ENCODE data around the gene ARHGAP31.
A peak's percentile ranks its signal among the peaks of the same experiment; 100 is the strongest.

ARHGAP31 gene

GRCh38 chr3:119437691-119438258 is 143.6 kb downstream of the ARHGAP31 start:
- DNase-seq (ENCODE audit: low read depth in 2 of 2), result no peak

- DNase-seq (ENCODE audit: low read depth in 2 of 2), result no peak
Observed at GRCh38 chr3:119443179-119443578, 149.0 kb downstream of the ARHGAP31 start.

GRCh38 chr3:119444590-119444989 is 150.4 kb downstream of the ARHGAP31 start:
- DNase-seq (ENCODE audit: low read depth in 2 of 2), result no peak

- no peak for DNase-seq (ENCODE audit: low read depth in 2 of 2)
Observed at GRCh38 chr3:119453822-119454221, 159.6 kb downstream of the ARHGAP31 start.

DNA sequence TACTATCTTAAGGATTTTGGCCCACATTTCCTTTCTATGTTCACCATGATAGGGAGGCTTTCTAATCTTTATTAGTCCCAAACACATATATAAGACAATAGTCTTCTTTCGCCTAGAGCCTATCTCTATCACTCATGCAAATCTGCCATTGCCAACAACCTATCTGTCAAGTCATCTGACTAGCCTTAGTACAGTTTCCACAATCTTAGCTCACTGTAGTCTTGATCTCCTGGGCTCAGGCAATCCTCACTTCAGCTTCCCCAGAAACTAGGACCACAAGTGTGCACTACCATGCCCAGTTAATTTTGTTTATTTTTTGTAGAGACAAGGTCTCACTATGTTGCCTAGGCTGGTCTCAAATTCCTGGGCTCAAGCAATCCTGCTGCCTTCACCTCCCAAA is 162.3 kb downstream of the ARHGAP31 start:
- no peak for DNase-seq (ENCODE audit: low read depth in 2 of 2)

GRCh38 chr3:119457246-119457645 is 163.1 kb downstream of the ARHGAP31 start:
- no peak for DNase-seq (ENCODE audit: low read depth in 2 of 2)

DNA sequence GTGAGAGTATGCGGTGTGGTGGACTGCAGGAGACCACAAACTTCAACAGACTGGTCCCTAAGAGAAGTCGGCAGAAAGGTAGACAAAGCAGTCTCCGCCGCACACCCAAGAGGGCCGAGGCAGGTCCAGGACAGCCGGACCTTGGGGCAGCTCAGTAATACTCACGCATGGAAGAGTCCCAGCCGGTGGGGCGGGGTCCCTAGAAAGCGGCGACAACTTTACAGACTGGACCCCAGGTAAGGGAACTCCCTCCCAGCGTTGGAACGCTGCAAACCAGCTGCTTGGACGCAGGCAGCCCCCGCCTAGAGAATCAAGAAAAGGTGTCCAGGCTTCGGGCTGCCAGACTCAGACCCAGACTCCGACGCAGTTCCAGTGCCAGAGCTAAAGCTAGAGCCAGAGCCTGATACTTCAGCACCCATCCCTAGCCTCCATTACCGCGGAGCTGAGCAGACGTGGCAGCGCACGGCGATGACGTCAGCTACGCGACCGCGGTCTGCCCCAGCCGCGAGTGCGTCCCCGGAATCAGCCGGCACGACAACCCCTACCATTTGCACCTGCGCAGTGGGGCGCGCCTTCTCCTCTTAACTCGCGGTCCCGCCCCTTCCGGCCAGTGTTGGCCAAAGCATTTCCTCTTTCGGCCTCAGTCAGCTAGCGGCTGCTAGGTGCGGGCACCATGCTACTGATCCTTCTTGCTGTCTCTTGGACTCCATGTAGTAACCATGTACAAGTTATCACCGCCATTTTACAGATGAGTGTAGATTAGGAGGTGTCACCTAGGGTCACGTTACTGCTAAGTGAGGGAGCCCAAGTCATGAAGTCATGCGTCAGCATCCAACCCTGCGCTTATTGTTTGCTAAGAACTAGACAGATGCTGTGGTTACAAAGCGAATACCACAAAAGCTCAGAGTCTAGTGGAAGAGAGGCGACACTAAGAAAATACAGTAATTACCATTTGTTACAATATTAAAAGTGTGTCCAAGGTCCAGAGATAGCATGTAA is 169.3 kb downstream of the ARHGAP31 start, which contains the start of gene TMEM39A:
TMEM39A (minus strand) TSS at position 445 of the 999 bp plus-strand sequence. CDS start 1,541 bp downstream, outside the sequence.
- peak; percentile 99 for DNase-seq (ENCODE audit: low read depth in 2 of 2)

- no peak for DNase-seq (ENCODE audit: low read depth in 2 of 2)
Observed at GRCh38 chr3:119468041-119468440, 173.9 kb downstream of the ARHGAP31 start.

- no peak for DNase-seq (ENCODE audit: low read depth in 2 of 2)
Observed at GRCh38 chr3:119469418-119470189, 175.4 kb downstream of the ARHGAP31 start.
